H54 (cell line): Measurements from ENCODE around the gene PTPRF.

Source experiments
- DNase-seq: peaks from one replicate; pipeline ENCODE4 v3.0.0; 2011; ENCODE audit warnings: low spot score, mixed read lengths; ENCODE audit not compliant: insufficient read length
- FAIRE-seq: peaks from 3 replicates; lab custom pipeline; 2011; peaks lifted over from hg19 to GRCh38; lab: Jason Lieb, UNC
- POLR2A ChIP-seq: IDR thresholded peaks from 2 replicates; pipeline ENCODE4 v1.6.1; 2011; ENCODE audit warnings: low read depth, mild to moderate bottlenecking, low read length

PTPRF gene

DNA sequence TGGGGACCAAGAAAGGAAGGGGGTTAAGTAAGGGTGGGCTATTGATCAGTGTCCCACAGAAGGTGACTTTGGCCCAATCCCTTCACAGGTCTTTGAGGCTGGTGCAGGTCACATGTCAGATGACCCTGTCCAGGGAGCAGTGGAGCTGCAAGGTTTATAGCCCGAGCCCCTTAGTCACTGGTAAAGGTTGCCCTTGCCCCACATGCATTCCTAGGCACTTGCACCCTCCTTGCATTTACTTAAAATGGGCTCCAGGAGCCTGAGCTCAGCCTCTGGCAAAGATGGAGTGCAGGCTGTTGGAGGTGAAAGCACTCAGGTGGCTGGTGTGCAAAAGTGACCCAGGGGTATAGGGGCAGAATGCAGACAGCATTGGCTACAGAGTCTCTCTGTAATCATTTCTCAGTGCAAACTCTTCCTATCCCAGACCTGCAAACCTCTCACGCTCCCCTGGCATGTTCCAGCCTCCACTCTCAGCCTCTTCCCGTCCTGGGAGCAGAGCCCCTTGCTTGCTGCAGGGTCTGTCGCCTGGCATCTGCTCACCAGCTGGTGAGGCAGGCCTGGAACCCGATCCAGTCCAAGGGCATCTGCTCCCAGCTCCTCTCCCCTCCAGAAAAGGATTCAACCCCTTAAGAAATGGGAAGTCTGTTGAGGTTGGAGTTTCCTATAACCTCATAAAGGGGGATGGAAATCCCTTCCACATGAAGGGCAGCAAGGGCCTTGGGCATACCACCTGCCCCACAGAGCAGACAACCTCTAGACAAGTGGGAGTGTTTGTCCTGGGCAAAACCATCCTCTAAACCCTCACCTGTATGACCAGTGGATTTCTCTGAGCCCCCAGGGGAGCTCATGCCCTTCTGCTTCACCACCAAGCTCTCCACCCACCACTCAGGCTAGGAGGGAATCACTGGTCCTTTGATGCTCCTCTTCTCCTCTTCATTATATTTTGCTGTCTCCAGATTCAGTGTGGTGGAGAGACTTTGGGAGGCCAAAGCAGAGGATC is 23.1 kb upstream of the PTPRF start:
- TF ChIP-seq POLR2A: no peak
- FAIRE-seq (no peak), DNase-seq (no peak)

DNA sequence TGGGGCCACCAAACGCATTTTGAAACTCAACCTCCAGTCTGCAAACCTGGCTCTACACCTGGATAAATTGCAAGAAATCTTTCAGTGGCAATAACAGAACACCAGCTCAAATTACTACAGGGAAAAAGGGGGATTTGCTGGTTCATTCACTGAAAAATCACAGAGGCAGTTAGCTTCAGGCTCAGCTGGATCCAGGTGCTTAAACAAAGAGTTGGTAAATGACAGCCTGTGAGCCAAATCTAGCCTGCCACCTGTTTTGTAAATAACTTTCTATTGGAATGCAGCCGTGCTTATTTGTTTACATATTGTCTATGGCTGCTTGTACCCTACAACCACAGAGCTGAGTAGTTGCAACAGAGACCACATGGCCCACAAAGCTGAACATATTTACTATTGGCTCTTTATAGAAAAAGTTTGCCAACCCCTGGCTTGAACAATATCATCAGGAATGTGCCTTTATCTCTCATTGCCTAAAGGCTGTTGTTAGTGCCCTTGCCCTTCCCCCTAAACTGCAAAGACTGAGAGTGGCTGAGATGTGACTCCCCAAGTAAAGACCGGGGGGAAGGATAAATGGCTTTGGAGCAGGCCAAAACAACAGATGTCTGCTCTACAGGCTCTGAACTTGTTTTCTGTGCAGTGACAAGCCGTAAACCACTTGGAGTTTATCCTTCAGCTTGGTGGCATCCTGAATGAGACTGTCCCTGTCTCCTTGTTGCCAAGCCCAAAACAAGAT is 21.5 kb upstream of the PTPRF start:
- no peak for DNase-seq
- TF ChIP-seq POLR2A: no peak

DNA sequence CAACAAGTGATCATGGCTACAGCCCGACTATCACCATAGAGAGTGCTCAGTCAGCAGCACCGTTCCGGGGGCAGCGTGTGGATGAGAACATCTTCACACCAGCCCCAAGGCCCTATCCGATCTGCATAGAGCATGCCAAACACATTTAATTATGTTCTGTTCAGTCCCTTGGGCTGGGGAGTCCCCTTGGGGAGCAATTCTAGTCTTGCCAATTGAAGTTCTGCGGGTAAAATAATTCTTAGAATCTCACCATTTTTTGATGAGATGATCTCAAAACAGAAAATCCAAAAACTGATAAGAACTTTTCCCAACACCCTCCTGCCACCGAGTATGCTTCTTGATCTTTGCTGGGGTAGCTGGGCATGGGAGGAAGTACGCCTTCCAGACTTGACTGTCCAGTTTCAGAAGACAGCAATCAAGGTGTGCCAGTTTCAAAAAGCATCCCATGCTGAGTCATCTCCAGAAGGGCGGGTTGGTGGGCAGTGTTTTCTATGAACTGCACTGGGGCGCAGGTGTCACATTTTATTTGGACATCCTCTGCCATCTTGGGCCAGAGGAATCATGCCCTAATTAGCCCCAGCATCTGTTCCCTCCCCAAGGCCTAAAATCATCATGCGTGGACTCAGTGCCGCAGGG is 20.8 kb upstream of the PTPRF start:
- no peak for TF ChIP-seq POLR2A
- DNase-seq (no peak), FAIRE-seq (no peak)

More for the DNA sequence above, 21.5 kb upstream of the PTPRF start:
- no peak for FAIRE-seq

DNA sequence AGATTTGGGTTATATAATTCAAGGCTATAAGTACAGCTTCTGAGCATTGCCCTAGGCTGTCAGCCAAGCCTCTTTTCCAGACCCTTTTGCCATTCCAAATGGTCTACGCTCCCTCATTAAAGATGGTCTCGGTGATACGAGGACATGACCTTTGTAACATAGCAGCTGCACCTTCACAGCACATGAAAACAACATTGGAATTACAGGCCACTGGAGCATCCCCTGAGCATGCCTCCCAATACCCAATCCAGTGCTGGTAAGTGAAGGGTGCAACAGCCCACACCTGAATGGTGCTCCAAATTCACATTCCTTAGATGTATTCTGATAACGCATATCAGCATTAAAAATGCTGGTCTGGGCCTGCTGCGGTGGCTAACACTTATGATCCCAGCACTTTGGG is 20.1 kb upstream of the PTPRF start:
- FAIRE-seq (no peak), DNase-seq (no peak)
- no peak for TF ChIP-seq POLR2A

DNA sequence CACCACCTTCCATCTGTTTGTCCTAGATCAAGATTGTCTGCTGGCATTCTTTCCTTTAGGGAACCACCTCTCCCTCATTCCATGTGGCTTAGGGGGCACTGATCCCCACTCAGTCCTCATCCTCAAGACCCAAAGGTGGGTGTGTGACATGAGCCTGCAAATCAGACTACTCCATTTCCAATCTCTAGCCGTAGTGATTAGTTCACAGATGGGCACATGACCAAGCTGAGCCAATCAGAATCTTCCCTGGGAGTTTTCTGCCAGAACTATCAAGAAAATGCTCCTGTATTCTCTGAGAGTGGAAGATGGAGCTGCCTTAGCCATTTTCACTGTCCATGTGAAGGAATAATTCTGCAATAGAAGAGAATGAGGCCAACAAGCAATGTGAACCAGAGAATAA is 19.3 kb upstream of the PTPRF start:
- FAIRE-seq: no peak
- TF ChIP-seq POLR2A: no peak

DNA sequence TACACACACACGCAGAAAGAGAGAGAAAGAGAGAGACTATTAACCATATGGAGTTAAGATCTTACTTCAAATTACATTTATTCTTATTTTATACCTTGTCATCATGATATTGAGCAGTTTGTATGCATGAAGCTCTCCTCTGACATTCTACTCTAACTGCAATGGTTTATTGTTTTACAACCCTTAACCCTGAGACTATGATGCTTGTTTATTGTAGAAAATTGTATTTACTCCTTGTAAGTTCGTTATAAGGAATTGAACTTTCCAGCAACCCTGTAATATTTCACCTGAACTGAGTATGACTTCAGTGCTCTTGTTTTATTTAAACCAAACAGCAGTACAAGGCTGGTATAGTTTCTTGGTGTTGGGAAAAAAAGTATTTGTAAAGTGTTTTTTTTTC is 18.6 kb upstream of the PTPRF start:
- DNase-seq (no peak), FAIRE-seq (no peak)
- TF ChIP-seq POLR2A: no peak

More for the DNA sequence above, 19.3 kb upstream of the PTPRF start:
- no peak for DNase-seq

DNA sequence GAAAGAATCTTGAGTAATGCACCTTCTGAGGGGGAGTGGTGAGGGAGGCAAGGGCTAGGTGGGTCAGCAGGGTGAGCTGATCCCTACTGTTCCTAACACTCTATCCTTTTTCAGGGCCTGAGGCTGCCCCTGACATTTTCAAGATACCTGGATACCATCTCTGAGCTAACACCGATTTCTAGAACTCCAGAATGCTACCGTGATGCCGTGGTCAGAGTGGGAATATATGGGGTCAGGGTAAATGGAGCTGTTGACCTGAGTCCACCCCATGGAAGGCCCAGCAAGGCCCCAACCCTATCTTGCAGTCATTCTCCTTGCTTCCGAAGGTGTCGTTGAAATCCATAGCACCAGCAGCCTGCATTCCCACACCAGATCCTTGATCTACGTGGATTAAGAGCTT is 18.0 kb upstream of the PTPRF start:
- DNase-seq: no peak
- no peak for TF ChIP-seq POLR2A
- no peak for FAIRE-seq

DNA sequence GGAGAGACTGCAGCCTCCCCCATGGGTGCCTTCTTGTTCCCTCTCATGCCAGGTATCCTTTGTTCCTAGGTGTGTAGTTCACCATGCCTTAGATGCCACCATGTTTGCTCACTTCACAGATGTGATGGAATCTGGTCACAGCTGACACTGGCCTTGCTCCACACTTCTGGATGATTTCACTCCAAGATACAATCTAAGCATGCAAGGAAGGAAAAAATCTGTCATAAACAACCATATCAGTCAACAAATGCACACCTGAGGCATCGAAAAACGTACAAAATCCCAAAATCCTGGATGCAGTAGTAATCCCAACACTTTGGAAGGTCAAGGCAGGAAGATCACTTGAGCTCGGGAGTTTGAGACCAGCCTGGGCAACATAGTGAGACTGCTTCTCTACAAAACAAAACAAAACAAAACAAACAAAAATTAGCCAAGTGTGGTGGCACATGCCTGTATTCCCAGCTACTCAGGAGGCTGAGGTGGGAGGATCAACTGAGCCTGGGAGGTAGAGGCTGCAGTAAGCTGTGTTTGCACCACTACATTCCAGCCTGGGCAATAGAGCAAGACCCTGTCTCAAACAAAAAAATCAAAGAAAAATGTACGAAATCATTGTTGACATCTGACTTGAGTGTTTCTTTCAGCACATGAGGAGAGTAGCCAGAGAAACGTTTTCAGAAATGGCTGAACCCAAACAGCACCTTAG is 17.1 kb upstream of the PTPRF start:
- FAIRE-seq (no peak), DNase-seq (no peak)
- no peak for TF ChIP-seq POLR2A

DNA sequence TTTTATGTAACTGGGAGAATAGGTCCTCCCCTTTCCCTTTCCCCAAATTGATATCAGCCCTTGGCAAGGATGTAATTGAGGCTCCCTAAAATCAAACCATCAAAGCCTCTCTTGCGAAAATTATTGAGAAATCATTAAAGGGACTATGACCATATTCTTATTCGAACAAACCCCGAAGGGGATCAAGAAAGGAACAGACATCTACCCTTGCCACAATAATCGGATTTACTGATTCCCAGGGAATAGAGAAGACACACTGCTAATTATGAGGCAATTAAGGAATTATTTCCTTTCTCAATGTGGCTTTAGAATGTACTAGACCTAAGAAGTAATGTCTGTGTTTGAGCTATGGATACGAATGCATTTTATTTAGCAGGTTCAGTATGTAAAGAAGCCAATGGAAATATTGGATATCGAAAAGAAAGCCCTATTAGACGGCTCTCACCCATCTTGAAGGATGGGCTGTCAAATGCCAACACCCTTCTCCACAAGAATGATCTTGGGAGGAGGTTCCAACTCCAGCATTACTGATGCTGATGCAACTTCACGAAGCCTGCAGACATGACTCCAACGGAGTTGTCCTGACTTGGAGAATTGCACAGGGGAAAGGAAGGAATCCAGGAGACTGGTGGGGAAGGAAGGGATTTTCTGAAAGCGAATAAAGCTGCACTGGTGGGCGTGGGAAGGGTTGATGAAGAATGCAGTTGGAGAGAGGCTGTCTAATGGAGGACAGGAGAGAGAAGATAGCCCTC is 11.6 kb upstream of the PTPRF start:
- DNase-seq (no peak), FAIRE-seq (no peak)
- TF ChIP-seq POLR2A: no peak

DNA sequence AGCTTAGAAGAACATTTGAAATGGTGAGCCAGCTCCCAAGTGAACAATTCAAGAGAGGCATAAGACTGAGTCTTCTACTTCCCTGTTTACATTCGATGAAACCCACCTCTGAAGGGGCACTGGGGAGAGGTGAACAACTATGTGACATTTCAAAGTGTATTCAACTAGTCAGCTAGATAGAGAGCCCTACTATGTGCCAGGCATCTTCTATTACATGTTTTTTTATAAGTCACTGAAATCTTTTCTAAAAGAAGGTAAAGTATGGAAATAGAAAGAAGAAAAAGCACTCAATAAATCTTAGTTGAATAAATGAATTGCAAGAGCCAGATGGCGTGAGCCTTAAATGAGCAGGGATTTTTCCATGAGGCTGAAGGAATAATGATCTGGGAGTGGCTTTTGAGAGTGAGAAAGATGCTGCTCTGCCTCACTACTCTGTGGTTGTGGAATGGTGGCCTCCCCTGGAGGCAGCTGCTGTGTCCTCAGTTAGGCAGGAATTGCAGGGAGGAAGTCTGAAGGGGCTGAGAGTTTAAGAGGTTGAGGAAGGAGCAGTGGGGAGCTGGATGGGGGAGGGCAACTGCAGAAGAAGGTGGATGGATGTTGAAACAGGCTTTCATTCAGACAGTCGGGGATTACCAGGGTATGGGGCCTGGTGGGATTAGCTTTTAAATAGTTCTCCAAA is 10.4 kb upstream of the PTPRF start:
- FAIRE-seq (no peak), DNase-seq (no peak)
- TF ChIP-seq POLR2A: no peak

DNA sequence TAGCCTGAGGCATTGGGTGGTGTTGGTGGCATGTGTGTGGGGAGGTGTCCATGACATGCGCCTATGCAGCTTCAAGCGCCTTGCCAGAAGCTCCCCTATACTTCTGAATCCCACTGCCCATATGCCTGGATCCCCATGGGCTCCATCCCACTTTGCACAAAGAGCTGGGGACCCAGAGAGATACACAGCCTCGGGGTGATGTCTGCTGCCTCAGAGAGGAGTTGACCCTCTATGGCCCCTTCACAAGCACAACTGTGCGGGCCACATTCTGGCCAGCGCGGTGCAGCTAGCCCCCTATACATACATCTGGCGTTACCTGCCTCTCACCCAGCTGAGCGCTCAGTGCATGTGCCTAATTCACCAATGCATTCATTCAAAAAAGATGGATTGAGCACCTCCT is 9.6 kb upstream of the PTPRF start:
- no peak for TF ChIP-seq POLR2A
- no peak for DNase-seq
- FAIRE-seq: no peak

DNA sequence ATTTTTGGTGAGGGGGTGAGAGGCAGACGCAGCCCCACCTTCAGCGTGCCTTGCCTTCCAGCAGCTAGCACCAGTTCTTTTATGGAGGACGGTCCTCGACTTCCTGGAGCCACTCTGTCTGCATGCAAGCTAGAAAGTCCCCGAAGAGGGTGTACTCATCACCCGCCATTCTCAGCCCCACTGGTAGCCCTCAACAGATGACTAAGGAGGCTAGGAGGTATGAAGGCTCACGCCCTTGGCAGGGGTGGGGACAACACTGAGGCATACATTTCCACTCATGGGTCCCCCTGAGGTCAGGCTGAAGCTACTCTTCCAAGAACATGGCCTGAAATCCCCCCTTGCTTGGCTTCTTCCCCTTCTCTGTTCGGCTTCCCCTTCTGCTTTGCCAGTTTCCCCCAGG is 8.9 kb upstream of the PTPRF start:
- no peak for TF ChIP-seq POLR2A
- no peak for FAIRE-seq
- DNase-seq: no peak
